ENCODE data around the gene MPC2. TPM values are rescaled to one million over a fixed set of nuclear protein-coding genes. Genes with fewer than 3 reads are reported as not detected.
A peak's percentile ranks its signal among the peaks of the same experiment; 100 is the strongest.
"Not testable (repeated sequence)": the region's sequence is repeated elsewhere in the genome, so short reads cannot be mapped to it uniquely, and the experiment has no call there.

Gene MPC2
- total RNA-seq, 1 donor from 2014 or later, result 49.4 TPM

DNA sequence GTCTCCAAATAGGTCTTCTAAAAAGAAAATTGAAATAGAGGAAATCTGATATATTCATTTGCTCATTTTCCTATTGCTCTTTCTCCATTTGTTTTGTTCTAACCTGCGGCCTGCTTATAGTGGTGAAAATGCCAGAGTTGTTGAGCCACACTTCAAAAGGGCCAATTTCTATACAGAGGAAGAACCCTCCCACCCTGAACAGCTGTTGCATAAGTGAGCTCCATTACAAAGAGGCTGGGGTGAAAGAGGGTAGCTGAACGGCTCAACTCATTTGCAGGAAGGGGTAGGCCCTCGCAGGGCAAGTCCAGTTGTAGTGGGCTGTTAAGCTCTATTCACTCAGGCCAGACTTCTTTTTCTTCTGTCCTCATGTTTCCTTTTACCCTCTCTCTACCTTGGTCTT lies 31.7 kb downstream of the MPC2 start:
- peak; percentile 73 for DNase-seq

DNA sequence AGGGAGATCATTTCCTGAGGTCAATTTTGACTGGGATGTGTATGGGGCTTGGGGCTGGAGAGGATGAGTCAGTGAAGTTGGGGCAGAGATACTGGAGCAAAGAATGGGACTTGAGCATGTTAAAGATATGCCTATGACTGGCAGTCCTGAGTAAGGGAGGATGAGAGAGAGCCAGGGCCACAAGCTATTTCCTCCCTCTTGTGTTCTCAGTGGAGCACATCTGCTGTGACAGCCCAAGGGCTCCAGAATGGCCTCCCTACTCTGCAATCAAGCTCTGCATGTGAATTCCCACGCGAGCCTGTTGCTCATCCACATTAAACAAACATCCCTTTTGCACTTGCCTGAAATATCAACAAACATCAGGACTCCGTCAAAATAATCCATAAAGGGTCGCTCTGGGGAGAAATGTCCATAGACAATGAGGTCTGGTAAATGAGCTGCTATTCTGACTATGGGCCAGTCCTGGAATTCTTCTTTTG lies 32.2 kb downstream of the MPC2 start:
- peak; percentile 54 for DNase-seq

DNA sequence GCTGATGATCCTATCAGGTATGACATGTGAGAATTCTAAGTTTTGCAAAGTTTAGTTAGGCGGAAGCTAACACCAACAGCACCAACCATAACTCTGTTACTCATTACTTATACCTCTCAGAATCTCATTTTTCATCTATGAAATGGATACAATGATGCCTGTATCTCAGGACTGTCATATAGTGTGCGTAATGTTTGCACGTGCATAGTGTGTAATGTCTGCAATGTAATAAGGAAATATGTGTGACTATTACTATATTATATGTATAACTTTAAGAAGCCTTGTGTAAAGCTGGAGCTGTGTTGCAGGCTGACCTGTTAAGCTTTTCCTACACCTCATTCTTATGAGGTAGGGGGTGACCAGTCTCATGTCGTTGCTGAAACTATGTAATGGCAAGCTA lies 36.0 kb downstream of the MPC2 start:
- no peak for DNase-seq

DNA sequence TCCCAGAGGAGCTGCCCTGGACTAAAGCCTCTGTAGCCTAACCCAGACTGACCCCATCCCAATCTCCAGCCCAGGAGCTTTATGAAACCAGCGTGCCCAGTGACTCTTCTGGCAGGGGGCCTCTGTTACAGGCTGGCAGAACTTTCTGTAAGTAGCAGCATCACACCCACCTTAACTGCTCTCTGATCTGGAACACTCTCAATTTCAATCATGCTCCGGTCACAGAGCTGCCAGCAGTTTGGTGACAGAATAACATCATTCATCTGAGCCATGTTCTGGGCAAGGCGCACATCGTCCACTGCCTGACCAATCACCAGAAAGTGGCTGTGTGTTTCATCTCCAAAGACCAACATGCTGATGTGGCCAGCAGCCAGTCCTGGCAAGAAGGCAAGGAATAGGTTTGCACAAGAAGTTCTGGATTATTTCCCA lies 37.6 kb downstream of the MPC2 start:
- no peak for DNase-seq

DNA sequence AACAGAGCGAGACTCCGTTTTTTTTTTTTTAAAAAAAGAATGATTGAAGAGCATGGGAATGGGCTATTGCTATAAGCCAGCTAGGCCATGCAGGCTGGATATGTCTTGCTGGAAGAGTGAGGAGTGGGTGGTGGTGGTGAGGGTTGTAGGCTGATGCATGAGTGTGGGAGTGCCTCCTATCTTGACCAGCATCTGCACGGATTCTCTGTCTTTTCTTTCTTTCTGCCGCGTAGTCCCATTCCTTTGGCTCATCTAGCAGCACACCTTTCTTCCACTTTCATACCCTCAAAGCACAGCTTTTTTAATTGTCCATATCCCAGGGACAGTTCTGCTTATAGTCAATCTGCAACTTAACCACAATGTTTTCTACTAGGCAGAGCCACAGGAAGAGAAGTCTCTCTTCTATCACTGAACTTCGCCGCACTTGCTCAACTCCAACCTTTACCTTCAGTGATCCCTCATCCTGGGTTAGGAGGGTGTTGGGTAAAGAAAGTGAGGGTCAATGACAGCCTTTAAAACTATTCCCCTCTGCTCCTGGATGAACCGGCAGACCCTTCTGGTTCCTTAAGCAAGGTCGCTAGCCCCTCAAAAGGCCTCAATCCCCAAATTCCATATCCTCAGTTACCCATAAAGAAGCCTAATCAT lies 38.2 kb downstream of the MPC2 start:
- DNase-seq, result no peak

DNA sequence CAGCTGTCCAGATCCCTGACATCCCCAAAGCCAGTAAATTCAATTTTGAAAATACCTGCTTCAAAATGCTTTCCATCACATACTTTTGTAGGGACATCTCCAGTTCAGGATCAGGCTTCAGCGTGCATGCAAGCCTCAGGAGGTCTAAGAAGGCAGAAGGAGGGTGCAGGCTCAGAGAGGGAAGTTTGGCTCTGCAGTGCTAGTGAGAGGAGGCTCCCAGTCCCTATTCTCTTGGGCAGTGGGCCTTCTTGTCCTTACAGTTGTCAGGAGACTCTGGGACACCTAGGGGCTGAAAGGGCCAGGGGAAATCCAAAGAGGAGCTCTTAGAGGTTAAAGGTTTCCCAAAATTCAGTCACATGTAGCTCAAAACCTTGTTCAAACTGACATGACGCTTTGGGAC lies 43.1 kb downstream of the MPC2 start:
- no peak for DNase-seq

DNA sequence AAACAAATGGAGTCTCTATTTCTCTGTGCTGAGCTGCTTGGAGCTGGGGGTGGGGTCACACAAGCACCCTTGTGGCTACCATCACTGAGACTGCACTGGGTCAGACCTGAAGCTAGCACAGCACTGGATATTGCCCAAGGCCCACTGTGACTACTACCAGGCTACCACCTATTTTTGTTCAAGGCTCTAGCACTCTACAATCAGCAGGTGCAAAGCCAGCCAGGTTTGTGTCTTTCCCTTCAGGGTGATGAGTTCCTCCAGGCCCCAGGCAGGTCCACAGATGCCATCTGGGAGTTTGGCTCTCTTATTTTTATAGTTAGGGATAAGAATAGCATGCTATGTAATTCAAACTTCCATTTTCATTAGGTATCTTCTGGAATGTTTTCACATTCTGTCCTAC lies 46.5 kb downstream of the MPC2 start:
- DNase-seq, result no peak

DNA sequence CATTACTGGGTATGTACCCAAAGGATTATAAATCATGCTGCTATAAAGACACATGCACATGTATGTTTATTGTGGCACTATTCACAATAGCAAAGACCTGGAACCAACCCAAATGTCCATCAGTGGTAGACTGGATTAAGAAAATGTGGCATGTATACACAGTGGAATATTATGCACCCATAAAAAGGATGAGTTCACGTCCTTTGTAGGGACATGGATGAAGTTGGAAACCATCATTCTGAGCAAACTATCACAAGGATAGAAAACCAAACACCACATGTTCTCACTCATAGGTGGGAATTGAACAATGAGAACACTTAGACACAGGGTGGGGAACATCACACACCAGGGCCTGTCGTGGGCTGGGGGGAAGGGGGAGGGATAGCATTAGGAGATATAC lies 49.7 kb downstream of the MPC2 start:
- not testable (repeated sequence) for DNase-seq

DNA sequence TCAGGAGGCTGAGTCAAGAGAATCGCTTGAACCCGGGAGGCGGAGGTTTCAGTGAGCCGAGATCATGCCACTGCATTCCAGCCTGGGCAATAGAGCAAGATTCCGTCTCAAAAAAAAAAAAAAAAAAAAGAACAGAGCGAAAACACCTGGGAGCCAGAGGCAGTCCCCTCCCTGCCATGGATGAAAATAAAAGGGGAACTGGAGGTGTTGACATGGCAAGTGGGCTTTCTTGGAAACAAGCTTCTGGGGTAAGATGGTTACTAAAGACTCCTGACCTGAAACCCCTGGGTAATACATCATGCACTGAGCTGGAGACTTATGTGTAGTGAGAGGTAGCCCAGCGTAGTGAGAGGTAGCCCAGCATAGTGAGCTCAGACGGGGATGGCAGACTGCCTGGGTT lies 54.5 kb downstream of the MPC2 start:
- DNase-seq, result no peak

DNA sequence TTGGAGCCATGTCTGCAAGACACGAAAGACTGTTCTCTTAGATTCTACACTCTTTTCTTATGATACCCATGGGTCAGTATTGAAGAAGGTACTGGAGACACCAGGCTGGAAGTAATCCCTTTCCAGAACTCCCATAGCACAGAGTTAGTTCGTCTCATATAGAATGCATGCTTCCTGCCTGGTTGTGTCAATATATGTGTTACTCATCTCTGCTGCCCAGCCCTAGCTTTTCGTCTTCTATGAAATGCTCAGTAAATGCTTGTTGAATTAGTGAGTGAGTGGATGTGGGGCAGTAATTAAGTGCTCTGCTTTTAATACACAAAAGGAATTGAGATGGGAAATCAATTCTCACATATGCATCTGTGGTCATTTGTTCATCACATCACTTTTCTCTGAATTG lies 55.1 kb downstream of the MPC2 start:
- DNase-seq, result no peak

DNA sequence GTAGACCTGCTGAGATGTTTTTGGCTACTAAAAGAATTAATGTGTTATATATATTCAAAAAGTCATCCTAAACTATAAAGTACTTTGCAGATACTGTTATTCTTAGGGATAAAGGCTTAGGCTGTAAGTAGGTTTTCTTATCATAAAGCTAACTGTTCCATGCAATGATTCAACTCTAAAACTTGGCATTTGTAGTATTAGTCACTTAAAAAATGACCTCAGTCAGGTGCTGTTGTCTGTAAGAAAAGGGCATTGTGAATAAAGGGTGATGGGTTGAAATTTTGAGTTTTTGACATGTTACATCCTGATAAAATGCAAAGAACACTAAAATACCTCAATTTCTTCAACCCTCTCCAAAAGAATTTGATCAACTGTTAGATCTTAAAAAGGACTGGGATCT lies 55.8 kb downstream of the MPC2 start:
- no peak for DNase-seq

DNA sequence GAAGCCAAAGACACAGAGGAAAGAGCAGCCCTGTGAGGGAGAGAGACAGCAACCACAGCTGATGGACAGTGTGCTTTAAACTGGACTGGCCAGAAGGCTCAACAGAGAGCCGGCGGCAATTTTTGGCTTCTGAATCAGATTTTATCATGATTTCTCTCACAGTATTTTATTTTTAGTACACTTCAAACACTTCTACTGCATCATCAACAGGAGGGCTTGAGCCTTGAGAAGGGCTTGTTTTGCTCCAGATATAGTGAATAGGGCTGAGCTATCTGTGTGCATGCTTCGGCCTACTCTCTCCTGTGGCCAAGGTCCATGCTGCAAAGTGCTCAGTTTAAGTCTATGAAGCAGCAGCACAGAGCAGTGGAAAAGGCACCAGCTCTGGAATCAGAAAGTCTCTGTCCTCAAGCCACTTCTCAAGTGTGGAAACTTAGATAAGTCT lies 56.3 kb downstream of the MPC2 start:
- DNase-seq, result no peak

DNA sequence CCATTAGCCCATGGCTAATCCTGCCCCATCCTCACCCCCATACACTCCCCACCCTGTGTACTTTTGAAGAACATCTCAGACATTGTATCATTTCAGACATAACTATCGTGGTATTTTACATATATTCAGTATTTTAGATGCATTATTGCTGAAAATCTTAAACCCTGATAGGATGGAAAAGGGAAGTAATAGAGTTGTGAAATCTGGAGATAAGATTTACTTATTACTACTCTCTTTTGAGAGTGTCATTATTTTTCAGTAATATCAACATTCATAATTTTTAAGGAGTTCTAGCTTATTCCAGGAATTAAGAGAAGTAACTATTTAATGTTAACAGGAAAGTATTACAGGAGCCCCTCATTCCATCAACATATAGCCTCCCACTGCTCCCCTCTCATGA lies 57.4 kb downstream of the MPC2 start:
- DNase-seq, result no peak

DNA sequence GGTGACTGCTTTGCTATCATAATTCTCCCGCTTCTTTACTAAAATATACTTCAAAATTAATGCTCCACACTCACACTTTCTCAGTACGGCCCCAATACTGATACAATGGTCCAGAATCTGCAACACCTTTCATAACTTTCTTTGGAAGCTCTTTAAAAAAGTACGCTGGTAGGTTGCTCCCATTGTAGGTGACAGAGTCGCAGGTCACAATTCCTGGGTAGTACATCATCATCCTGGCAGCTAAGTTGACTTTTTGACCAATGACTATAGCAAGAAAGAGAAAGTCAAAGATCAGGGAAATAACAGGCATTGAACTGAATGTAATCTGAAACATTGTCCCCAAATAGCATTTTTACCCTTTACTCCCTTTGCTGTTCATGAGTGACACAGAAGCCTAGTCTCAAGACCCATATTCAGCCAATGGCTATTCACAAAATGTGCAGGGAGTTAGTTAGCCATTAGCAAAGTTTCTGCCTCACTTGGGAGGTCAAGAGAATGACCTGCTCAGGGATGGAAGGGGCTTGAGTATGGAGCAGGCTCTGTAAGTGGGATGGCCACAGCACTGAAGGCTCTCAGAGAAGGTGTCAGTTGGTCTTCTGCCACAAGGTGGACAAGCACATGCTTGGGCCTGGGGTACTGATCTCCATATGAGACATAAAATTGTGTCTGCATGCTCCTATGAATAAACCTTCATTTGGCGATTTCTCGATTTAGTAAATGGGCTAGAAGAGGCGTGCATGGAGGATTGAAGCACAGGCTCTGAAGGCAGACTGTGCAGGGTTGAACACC lies 58.3 kb downstream of the MPC2 start:
- no peak for DNase-seq

DNA sequence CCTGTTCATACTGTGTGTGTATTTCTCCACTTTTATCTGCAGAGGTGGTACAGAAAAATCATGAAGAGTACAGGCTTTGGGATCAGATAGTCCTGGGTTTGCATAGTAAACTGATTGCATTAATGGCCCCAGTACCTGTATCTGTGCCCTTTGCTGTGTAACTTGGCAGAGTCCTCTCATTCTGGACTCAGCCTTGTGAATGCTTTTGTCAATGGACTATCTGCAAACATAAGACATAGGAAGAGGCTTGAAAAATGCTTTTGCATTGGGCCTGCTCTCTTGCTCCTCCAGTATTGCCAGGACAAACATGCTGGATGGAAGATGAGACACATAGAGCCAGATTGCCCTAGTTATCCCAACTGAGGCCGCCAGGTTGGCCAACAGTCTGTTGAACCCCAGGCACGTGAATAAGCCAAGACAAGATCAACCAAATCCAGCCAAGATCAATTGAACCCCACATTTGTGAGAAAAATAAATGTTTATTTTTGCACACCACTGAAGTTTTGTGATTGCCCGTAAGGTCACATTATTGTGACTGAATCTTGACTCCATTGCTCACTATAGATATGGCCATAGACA lies 60.2 kb downstream of the MPC2 start:
- DNase-seq, result no peak

DNA sequence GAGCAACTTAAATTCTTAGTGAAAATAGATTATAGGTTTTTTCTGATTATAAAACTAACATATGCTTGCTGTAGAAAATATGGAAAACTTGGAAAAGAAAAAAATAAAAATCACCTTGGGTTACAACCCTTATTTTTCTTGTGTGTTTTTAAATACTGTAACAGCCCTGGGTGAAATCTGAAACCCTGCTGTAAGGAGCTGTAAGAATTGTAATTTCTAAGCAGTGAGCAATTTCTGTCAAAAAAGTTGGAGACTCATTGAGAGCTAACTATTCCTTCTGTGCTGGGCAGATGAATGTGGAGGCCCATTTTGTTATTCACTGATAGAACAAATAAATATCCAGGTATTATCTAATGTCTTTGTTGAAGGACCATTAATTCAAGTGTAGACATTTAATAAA lies 65.5 kb downstream of the MPC2 start:
- DNase-seq, result no peak

DNA sequence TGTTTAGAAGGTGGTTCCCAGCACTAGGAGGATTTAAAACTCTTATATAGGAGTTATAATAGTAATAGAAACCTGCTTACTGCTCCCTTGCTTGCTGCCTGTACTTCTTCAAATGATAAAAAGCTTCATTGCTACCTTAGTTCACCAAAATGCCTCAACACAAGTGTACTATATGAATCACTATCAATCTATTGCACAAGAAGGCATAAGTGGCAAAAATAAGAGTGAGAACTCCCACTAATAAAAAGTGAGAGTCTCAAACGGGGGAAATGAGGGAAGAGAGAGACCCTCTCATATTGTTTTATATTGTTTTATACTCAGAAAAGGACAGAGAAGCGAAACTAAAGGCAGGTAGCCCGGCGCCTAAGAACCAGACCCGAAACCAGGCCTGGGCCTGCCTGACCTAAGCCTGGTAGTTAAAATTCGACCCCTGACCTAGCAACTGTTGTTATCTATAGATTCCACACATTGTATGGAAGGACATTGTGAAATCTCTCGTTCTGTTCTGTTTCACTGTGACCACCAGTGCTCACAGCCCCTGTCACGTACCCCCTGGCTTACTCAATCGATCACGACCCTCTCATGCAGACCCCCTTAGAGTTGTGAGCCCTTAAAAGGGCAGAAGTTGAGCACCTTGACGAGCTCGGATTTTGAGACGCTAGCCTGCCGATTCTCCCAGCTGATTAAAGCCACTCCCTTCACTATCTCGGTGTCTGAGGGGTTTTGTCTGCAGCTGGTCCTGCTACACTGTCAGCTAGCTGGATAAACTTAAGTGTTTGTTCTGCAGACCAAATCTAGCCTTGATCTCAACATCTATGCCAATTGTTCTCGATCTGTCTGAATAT lies 67.5 kb downstream of the MPC2 start:
- DNase-seq, result not testable (repeated sequence)

DNA sequence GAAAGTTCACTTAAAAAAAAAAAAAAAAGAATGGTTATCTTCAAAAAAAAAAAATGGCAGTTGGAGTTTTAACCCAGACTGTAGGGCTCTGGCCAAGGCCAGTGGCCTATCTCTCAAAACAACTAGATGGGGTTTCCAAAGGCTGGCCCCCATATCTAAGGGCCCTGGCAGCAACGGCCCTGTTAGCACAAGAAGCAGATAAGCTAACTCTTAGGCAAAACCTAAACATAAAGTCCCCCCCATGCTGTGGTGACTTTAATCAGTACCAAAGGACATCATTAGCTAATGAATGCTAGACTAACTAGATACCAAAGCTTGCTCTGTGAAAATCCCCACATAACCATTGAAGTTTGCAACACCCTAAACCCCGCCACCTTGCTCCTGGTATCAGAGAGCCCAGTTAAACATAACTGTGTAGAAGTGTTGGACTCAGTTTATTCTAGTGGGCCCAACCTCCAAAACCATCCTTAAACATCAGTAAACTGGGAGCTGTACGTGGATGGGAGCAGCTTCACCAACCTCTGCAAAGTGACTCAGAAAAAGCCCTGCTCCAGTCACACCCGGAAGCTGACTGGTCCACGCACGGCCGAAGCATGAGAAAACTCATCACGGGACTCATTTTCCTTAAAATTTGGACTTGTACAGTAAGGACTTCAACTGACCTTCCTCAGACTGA lies 70.0 kb downstream of the MPC2 start:
- DNase-seq, result not testable (repeated sequence)
